Heart left ventricle (tissue), 13 donors: ENCODE data around the gene GPR171.

ENCODE experiments used
- POLR2A ChIP-seq, 2 donors: fragments of 450-650 bp; IDR thresholded peaks; one replicate each; pipeline ENCODE4 v1.6.1; 2017; ENCODE audit warnings: antibody characterized with exemption in 2 of 2, mild to moderate bottlenecking in 2 of 2, moderate library complexity in 2 of 2
- TF ChIP-seq, protein P1 (sequence below), 12 donors: fragments of 200-600 bp; sonication (generic) in 4 of 12; IDR thresholded peaks; one replicate each; pipeline versions ENCODE4 v1.5.0 to v1.8.0; 2018 to 2022; ENCODE audit warnings: antibody characterized with exemption in 12 of 12, mild to moderate bottlenecking in 5 of 12
- donor health status: ischemic (EF 13 %, LVEDD 7.1; RV severe dilation, severe dysfunction).
- donor health status: DM: no; HTN: yes; CAD: no.
- donor health status: DM: no; HTN: no; CAD: no.
- donor health status: ischemic (EF 25% LVEDD 6.9; RV normal size, moderate dysfunction).
- donor health status: ischemic (EF 25% LVEDD 5.7; RV mildly dilated, moderate dysfunction).
- donor health status: ischemic (EF 35%, LVEDD 5.7; RV mildly dilated, moderate dysfunction).
- donor health status: nonischemic (EF 11% LVEDD 7.7; RV severe dilation, severe dysfunction).
- donor health status: DM: yes; HTN: yes; CAD: no.
- donor health status: PGD.
- donor health status: ischemic (EF 29% LVEDD 5.4; RV normal size, mild dysfunction).
- donor health status: nonischemic (EF 23%, LVEDD 6.1; RV moderate dilation, normal function).

DNA sequence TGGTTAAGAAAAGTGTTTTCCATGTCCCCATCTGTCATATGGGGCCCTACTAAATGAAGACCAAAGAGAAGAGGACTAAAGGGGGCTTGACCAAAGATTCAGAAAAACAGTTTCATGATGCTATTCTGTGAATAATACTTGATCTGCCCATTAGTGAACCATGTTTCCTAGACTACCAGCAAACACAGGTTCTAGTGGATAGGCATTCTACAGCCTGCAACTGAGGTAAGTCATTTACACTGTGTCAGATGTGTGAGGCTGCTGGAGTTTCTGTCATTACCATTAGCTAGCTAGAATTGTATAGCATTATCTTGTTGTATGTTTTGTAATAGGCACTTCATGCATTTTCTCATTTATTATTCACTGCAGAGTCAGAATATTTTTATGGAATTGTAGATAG lies 6.6 kb downstream of the GPR171 start:
- TF ChIP-seq, protein P1, sequence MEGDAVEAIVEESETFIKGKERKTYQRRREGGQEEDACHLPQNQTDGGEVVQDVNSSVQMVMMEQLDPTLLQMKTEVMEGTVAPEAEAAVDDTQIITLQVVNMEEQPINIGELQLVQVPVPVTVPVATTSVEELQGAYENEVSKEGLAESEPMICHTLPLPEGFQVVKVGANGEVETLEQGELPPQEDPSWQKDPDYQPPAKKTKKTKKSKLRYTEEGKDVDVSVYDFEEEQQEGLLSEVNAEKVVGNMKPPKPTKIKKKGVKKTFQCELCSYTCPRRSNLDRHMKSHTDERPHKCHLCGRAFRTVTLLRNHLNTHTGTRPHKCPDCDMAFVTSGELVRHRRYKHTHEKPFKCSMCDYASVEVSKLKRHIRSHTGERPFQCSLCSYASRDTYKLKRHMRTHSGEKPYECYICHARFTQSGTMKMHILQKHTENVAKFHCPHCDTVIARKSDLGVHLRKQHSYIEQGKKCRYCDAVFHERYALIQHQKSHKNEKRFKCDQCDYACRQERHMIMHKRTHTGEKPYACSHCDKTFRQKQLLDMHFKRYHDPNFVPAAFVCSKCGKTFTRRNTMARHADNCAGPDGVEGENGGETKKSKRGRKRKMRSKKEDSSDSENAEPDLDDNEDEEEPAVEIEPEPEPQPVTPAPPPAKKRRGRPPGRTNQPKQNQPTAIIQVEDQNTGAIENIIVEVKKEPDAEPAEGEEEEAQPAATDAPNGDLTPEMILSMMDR (IDR thresholded peaks at IDR 0.05) = no peak
- TF ChIP-seq POLR2A (IDR thresholded peaks at IDR 0.05) = no peak
